Effector memory CD8-positive, alpha-beta T cell (primary cell): ENCODE data around the gene SIN3A.

Experiments
- ATAC-seq: fragments of 150-1000 bp; cut with Tn5 transposase; replicated peaks from 2 replicates; pipeline ENCODE4 v1.10.0; 2021; ENCODE audit warnings: mild to moderate bottlenecking, moderate library complexity
- DNase-seq, 3 experiments: peaks; one replicate each; pipeline ENCODE4 v3.0.0; 2021
- H3K27ac Mint-ChIP-seq, 2 donors: one replicate each; pipeline ENCODE4 v1.8.0; 2022; ENCODE audit warnings: mild to moderate bottlenecking in 2 of 2, mixed read lengths in 2 of 2, moderate library complexity in 2 of 2
- H3K27me3 Mint-ChIP-seq, 2 donors: one replicate each; pipeline ENCODE4 v1.8.0; 2022; ENCODE audit warnings: mixed read lengths in 2 of 2
- H3K36me3 Mint-ChIP-seq: one replicate; pipeline ENCODE4 v1.8.0; 2022; ENCODE audit warnings: mild to moderate bottlenecking, moderate library complexity, mixed read lengths; ENCODE audit not compliant: insufficient read depth
- H3K4me1 Mint-ChIP-seq, 2 donors: one replicate each; pipeline ENCODE4 v1.8.0; 2022; ENCODE audit warnings: low read depth in 2 of 2, mixed read lengths in 2 of 2
- H3K4me3 Mint-ChIP-seq, 2 donors: one replicate each; pipeline ENCODE4 v1.8.0; 2022; ENCODE audit warnings: mild to moderate bottlenecking in 2 of 2, mixed read lengths in 2 of 2, moderate library complexity in 2 of 2
- H3K9me3 Mint-ChIP-seq, 2 donors: one replicate each; pipeline ENCODE4 v1.8.0; 2022; ENCODE audit warnings: mixed read lengths in 2 of 2

The SIN3A gene

DNA sequence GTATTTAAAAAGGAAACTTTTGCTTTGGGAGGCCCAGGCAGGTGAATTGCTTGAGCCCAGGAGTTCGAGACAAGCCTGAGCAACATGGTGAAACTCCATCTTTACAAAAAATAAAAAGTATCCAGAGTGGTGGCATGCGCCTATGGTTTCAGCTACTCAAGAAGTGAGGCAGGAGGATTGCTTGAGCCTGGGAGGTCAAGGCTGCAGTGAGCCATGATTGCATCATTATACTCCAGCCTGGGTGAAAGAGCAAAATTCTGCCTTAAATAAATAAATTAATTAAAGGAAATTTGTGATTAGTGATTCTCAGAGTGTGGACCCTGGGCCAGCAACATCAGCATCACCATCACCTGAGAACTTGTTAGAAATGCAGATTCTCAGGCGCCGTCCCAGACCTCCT is 125.6 kb downstream of the SIN3A start:
- H3K27ac Mint-ChIP-seq: no peak overlapping the region
- H3K27me3 Mint-ChIP-seq: peaks cover 0 to 9% of the 10 kb centered on the region in 2 donors
- DNase-seq (no peak), ATAC-seq (no peak)
- no peaks in the 10 kb centered on the region for H3K4me1 Mint-ChIP-seq
- H3K4me3 Mint-ChIP-seq: no peak overlapping the region
- no peaks in the 10 kb centered on the region for H3K36me3 Mint-ChIP-seq
- no peaks in the 10 kb centered on the region for H3K9me3 Mint-ChIP-seq

DNA sequence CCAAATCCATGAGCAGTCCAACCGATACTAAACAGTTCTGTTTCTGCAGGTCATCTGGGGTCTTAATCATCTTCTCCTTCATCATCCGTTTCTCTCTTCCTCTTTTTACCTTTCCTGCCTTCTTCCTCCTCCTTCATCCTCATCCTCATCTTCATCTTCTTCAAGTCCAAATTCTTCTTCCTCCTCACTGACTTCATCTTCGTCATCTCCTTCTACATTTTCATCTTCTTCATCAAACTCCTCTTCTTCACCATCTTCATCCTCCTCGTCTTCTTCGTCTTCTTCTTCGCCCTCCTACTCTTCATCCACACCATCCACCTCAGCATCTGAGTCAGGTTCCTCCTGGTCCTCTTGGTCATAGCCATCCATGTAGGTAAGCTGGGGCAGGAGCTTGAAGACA is 129.8 kb downstream of the SIN3A start:
- DNase-seq (no peak), ATAC-seq (no peak)
- Mint-ChIP-seq H3K9me3 (no peaks in the 10 kb centered on the region), H3K27me3 (no peaks in the 10 kb centered on the region), H3K4me1 (no peaks in the 10 kb centered on the region), H3K36me3 (no peaks in the 10 kb centered on the region), H3K27ac (no peak overlapping the region), H3K4me3 (no peak overlapping the region)
